Stimulated activated CD4-positive, alpha-beta T cell treated with anti-CD3 and anti-CD28 coated beads, Interleukin-1b, Interleukin-23, amount 100 ng/mL, for 1 hour (primary cell): Measurements from ENCODE around the gene CCNY.
"Not testable (repeated sequence)": the region's sequence is repeated elsewhere in the genome, so short reads cannot be mapped to it uniquely, and the experiment has no call there.

Experiments used
- DNase-seq, 2 donors: peaks; one replicate each; pipeline ENCODE4 v3.0.0-alpha.2; 2020; ENCODE audit warnings: low read depth in 2 of 2

CCNY gene

DNA sequence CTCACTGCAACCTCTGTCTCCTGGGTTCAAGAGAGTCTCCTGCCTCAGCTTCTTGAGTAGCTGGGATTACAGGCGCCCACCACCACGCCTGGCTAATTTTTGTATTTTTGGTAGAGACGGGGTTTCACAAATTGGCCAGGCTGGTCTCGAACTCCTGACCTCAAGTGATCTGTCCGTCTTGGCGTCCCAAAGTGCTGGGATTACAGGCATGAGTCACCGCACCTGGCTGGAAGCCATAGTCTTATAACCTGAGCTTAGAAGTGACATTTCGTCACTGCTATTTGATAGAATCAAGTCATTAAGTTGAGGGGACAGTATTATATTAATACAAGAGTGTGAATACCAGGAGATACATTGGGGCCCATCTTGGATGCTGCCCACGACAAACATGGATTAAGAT lies 17.9 kb downstream of the CCNY start:
- not testable (repeated sequence) for DNase-seq

DNA sequence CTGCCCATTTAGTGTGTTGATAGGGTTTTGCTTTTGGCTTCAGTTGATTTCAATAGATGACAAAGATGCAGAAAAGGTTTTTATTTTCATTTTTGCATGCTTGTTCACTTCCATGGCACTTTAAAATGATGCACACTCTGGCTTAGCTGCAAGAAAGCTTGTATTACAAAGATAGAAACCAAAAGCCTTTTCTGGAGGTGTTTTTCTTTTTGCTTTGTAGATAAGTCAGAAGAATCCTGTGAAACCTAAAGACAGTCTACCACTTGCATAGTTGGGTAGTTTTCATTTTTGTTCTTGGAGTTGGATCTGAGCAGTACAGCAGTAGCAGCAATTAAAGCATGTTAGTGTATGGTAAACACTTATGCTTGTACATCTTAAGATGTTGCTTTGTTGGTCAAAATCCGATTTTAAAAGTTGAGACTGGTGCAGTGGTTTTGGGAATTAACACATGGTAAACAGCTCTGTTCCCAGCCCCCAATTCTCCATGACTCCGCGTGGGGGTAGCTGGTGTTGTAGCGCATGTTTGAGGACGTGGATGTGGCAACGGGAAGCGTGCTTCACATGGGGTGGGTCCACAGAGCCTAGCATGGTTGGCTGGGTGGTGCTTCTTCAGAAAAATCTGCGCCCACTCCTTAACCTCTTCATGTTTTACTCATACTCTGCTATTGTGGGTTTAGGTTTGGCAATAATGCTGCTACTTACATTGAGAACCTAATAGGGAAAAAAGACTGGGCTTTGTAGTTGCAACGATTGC lies 19.8 kb downstream of the CCNY start:
- DNase-seq, result no peak

DNA sequence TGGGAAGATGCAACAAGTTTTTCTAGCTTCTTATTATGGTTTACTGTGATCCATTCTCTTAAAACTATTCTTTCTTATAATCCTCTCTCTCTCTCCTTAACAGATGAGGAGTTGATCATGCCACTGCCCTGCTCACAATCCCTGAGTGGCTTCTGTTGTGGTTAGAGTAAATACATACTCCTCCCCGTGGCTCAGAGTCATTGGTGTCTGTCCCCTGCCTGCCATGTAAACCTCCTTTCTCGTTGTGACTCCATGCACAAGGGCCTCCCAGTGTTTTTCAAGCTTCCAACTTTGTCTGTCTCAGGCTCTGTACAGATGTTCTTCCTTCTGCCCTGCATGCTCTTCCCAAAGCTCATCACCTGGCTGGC lies 20.4 kb downstream of the CCNY start:
- no peak for DNase-seq

DNA sequence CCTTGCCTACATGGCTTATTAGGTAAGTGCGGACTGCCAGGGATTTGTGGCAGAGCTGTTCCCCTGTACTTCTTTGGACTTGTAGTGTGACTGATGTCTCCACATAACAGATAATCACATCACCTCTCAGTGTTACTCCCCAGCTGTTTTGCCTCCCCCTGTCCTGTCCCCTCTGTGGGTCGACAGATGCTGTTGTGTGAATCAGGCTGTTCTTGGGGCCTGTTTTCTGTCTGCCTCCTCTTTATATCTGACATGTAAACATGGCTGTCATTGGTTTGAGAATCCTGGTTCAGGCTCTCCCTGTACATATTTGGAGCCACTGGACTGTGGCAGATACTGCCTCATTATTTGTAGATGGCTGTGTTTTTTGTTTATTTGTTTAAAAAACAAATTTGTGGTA lies 22.7 kb downstream of the CCNY start:
- DNase-seq, result no peak

DNA sequence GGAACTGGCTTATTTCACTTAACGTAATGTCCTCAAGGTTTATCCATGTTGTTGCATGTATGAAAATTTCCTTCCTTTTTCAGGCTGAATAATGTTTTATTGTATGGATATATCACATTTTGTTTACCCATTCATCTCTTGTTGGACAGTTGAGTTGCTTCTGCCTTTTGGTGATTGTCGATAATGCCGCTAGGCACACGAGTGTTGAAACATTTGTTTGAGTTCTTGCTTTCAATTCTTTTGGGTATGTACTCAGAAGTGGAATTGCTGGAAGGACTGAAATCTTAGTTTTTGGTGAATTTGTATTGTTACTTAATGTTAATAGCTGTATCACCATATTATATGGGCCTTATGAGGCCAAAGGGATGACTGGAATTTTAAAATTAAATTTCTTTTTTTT lies 23.6 kb downstream of the CCNY start:
- no peak for DNase-seq

DNA sequence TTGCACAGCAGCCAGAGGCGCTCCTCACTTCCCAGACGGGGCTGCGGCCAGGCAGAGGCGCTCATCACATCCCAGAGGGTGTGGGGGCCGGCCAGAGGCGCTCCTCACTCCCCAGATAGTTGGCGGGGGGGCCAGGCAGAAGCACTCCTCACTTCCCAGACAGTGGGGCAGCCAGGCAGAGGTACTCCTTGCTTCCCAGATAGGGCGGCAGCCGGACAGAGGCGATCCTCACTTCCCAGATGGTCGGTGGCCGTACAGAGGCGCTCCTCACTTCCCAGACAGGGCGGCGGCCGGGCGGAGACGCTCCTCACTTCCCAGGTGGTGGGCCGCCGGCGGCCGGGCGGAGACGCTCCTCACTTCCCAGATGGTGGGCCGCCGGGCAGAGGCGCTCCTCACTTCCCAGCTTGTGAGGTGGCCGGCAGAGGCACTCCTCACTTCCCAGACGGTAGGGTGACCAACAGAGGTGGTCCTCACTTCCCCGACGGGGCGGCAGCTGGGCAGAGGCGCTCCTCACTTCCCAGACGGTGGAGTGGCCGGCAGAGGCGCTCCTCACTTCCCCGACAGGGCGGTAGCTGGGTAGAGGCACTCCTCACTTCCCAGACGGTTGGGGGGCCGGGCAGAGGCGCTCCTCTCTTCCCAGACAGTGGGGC lies 26.5 kb downstream of the CCNY start:
- DNase-seq, result no peak

DNA sequence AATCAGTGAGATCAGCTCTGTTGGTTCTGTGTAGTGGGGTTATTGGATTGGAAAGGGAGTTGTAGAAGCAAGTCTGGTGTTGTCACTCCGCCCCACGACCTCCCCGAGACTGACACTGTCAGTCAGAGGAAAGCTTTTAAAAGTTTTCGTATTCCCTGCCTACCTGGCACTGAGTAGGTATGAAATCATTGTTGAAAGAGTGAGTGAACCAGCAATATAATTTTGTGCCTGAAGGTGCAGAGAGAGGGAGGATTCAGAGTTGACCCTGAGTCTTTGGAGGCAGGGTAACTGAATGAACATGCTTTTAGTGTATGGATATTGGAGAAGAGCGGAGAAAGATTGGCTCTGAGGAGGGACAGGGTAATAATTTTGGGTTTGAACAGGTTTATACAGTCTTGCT lies 27.3 kb downstream of the CCNY start:
- DNase-seq, result no peak

DNA sequence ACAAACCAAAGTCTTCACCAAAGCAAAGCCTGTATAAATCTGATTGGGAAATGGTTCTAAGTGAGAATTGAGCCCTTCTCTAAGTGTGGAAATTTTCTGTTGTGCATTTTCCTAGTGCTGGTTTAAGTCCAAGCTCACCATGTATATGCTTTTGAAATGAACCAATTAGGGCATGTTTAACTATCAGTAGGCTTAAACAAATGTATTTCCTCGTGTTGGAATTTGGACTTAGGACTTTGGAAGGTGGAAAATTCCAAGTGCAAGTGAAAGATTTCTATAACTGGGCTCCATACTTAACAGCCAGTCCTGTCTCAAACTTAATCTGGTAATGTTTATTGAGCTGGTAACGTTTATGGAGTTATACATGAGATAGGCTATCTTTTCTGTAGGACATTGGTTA lies 28.5 kb downstream of the CCNY start:
- DNase-seq, result no peak

DNA sequence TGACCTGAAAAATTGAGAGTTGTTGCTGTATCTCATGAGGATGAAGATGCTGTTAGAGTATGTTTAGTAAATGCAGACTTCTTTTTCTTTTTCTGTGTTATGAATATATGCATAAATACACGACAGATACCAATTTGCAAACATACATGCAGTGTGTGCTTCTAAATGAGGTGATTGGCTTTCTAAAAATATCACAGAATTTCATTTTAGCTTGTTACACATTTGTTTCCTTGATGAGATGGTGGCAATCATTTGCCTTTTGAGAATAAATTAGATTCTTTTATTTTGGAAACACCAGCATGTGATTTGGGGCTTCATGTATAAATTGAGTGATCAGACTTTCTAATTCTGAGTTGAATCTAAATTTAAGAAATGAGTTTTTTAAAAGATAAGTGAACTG lies 29.7 kb downstream of the CCNY start:
- DNase-seq, result no peak

DNA sequence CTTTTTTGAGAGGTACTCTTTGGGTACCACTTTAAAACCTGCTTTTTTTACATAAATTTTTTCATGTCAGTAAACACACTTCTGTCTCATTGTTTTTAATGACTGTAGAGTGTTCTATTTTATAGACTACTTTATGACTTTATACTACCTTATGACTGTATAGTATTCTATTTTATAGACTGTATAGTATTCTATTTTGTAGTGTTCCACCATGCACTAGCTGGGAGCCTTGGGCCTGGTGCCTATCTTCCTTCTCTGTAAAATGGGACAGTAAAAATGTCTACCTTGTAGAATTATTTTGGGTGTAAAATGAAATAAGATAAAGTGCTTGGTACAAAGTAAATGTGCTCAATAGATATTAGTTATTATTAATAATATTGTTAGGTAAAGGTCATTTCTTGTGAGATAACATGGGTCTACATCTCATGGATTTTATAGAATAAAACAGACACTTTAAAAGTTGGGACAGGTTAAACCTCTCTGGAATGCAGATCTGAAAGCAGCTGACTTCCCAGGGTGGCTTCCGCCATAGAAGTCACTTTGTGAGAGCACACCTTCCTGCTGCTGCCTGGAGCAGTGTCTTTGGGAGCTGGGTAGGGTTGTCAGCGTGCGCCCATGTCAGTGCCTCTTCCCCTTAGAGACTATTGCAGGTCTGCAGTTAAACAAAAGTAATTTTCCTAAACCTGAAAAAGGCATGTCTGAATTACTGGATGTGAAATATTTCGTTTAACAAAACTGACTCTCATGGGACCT lies 31.0 kb downstream of the CCNY start:
- DNase-seq, result no peak

DNA sequence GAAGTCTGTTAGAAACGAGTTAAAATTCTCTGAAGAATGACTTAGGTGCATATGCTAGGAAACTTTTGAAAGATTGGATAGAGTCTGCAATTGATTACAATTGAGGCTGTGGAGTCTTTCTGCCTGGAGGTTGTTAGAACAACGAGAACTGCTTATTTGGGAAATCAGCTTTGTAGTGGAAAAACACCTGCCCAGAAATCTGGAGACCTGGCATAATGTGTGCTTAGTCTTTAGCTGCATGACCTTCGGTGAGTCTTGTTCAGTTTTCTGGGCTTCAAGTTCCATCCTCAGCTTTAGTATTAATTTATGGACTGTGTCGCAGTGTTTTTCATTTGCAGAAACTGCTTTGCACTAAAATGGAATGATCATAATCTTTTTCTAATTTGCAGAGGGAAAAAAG lies 31.7 kb downstream of the CCNY start:
- DNase-seq, result no peak

DNA sequence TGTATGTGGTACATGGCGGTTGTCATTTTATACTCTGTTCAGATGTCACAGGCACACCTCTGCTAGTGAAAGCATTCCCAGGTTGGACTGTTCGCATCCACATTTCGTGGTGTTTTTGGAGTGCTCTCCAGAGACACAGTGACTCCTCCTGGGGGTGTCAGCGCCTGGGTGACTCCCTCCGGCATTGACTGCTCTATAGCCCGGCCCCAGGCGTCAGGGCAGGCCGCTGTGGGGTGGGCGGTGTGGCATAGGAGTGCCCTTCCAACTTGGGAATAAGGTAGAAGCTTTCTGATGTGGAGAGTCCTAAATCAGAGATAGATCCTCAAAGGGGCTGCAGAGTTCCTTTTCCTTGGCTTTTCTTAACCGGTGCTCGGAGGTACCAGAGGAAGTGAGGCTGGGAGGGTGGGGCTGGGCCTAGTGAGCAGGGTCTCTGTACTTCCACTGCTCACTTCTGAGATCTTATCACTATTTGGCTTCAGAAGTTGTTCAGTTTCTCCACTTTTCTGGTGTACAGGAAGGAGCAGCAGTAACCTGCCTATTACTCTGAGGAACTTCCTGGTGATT lies 32.3 kb downstream of the CCNY start:
- DNase-seq, result no peak

DNA sequence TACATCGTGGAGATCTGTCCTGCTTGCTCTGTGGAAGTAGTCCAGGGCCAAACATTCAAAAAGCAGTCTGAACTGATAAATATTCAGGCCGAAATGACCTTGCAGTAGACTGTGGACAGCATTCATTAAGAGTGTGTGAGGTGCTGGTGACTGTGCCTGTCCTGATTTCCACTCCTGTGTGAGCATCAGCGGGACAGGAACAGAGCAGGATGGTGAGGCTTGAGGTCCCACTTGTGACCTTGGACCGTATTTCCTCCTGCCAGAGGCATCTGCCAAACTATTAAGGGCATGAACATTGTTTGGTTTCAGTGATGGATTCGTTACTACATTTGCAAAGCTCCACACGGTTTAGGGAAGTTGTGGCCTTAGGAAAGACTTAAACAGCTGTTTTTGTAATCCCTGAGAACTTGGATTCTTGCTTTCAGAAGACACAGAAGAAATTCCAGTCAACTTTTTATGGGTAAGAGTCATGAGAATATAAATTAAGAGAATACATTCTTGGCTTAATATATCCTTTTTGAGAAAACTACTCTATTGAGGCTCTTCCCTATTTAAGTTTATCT lies 32.8 kb downstream of the CCNY start:
- DNase-seq, result no peak

DNA sequence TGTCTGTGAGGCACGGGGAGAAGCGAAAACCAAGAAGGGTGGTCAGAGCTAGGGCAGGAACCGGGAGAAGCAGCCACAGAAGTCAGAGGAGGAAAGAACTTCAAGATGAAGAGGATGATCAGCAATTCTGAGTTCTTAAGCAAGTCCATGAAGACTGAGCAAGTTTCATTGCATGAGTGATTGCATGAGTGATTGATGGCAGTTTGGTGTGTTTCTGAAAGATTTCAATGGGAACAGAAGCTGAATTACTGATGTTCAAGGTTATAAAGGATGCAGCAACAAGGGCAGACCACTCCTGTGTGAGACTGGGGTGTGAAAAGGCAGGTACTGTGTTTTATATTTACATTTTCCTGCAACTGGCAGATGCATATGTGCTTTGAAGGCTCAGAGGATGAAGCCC lies 35.4 kb downstream of the CCNY start:
- DNase-seq, result no peak

DNA sequence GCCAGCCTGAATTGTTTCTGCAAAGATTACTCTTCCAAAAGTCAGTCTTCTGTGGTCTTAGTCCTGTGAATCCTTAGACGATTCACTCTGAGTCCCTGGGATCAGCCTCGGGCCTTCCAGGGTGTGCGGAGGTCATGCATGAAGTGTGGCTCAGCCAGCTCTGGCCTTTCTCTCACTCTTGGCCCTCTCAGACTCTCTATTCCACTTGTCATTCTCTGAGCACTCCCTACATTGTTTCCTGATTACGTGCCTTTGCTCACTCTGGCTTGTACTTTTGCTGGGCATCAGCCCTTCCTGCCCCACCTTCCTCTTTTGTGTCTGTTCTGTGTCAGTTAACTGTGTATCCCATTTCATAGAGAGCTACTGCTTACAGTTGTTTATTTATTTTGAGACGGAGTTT lies 36.0 kb downstream of the CCNY start:
- no peak for DNase-seq

DNA sequence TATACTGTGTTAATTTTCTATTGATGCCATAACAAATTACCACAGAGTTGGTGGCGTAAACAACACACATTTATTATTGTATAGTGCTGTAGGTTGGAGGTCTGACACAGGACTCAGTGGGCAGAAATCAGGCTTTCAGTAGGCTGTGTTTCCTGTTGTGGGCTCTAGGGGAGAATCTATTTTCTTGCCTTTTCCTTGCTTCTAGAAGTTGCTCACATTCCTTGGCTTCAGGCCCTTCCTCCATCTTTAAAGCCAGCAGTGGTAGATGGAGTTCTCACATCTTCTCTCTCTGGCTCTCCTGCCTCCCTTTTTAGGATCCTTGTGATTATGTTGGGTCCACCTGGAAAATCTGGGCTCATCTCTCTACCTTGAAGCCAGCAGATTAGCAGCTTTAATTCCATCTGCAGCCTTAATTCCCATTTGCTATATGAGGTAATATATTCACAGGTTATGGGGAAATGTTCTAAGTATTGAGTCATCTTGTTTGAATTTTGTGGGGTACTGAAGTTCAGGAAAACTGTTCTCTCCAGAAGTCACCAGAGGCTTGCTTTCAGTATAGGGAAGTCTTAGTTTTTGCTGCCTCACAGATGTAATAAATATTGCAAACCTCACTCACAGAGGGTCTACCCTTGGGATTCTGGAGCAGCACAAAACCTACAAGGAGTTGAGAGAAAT lies 38.9 kb downstream of the CCNY start:
- DNase-seq, result no peak

DNA sequence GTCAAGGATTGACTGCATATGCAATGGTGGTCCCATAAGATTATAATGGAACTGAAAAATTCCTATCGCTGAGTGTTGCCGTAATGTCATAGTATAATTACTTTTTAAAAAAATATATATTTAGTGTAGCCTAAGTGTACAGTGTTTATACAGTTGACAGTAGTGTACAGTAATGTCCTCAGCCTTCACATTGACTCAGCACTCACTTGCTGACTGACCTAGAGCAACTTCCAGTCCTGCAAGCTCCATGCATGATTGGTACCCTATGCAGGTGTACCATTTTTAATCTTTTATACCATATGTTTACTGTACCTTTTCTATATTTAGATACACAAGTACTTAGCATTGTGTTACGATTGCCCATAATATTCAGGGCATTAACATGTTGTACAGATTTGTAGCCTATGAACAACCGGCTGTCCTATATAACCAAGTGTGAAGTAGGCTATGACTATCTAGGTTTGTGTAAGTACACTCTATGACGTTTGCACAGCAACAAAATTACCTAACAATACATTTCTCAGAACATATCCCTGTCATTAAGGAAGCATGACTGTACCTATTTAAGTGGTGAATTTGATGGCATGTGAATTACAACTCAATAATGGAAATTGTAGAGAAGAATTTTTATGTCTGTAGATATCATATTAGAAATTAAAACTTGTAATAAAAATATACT lies 40.9 kb downstream of the CCNY start:
- DNase-seq, result no peak

DNA sequence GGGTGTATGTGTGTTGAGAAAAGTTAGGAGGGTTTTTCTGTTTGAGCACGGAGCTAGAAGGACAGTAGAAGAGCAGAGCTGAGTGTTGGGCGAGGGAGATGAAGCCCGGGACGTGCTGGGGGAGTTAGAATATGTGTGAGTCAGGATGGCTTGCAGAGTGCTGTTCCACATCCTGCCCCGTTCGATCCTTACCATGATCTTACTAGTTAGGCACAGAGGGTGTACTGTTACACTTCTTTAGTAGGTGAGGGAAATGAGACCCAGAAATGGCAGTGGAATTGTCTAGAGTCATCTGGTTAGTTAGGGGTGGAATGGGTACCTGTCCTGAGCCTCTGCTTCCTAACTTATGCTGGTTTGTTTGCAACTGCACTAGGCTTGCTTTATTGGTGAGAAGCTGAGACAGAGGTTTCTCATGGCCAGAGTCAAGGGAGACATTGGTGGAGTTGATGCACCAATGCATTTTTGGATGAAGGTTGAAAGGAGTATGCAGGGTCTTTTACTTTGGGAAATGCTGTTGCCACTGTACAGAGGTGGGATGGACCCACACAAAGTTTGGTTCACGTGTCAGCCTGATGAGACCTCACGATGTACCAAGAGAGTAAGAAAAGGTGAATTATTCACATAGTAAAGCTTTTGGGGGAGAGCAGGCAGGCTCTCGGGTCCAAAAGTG lies 42.4 kb downstream of the CCNY start:
- DNase-seq, result no peak

DNA sequence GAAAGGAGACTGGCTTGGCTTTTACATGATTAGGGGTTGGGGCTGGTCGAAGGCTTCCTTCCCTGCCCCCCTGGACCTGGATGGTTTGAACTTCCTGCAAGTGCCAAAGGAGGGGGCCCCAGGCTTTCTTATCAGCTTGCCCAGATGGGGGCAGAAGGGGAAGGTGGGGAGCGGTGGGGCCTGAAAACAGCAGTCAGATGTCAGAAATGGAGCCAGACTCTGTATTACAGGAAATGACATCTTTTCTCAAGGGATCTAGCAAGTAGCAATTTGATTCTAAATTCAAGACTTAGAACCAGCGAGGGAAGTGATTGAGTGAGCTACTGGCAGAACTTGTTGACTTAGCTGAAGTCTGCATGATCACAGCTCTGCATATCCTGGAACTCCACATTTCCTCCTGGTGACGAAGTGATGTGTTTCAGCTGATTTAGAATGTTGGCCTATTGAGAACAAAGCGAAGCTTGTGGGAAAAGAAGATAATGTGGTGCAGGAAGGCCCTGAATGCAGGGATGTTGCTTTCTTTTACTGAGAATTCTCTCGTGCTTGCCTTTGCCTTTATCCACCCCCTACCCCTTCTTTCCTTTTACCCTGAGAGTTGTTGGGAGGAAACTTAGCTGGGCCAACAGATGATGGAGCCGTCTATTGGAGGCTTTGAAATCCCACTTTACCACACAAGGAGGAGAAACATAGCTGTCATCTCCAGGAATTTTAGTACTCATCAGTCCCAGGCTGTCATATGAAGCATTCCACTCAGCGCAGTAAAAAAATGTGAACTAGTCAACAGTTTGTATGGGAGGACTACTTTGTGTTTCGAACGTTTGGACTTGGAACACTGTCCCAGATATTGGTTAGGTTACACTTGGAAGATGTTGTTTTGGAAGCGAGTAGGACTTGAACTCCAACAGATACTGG lies 43.2 kb downstream of the CCNY start:
- no peak for DNase-seq

DNA sequence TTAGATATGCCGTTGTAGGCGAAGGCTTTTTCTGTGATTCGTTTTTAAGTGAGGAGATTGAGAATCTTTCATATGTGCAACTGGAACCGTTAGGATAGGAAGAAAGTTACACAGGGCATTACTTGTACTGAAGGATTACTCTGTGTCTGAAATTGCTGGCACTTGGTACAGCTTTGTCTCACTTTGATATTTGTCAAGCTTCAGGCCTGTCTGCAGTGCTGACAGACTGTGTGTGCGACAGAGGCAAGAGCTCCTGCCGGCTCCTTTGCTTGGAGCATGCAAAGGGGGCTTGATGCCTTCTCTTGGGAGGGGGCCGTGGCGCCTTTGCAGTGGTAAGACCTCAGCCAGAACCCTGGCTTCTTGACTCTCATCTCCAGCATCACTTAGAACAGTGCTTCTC lies 45.8 kb downstream of the CCNY start:
- no peak for DNase-seq
